Retina (tissue), 1 donor: ENCODE results near the gene TGM5.
"Not testable (repeated sequence)": the region's sequence is repeated elsewhere in the genome, so short reads cannot be mapped to it uniquely, and the experiment has no call there.

ENCODE experiments used
- DNase-seq: peaks from one replicate; pipeline ENCODE4 v3.0.0-alpha.2; 2016

Gene TGM5

DNA sequence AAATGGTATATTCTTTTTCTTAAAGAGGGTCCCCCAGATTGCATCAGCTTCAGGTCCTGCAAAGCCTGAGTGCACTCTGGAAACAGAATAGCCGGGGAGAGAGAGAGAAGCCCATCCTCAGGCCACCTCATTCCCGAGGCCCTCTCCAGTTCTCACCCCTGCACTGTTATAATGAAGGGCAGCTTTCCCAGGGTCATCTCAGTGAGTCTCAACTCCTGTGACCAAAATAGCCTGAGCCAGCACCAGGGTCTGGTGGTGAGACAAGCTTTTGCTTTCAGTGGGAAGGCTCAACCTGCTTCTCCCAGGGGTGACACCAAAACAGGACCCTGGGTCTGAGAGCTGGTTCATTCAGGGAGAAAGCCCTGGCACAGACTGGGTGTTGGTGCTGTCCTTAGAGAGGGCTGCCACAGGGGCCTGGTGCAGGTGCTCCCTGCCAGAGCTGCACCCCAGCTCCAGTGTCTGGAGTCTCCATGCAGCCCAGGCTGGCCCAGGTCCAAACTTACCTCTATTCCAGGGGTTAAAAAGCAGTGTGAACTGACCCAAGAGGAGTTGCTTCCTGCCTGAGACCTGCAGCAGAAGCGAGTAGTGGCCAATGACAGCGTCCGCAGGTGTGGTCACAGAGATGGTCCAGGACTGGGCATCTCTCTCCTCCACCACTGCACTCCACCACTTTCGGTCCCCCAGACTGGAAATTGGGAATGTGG is 52.0 kb downstream of the TGM5 start:
- DNase-seq = no peak

- no peak for DNase-seq
Observed at GRCh38 chr15:43214169-43214568, 52.6 kb downstream of the TGM5 start.

DNA sequence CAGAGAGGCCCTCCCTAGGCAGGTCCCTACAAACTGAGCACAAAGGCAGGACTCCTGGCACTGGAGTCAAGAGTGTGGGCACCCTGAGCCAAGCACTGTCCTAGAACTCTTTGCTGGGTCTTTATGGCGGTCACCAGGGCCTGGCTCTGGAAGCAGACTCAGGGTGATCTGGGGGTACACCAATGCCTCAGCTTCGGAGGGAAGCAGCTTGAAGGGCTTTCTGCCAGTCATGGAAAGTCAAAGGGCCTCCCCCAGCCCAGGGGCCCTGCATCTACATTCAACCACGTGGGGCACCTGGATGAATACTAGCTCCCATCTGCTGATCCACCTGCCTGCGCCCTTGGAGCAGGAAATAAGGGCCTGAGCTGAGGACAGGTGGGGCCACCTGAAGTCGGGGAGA is 53.3 kb downstream of the TGM5 start:
- no peak for DNase-seq

- no peak for DNase-seq
Observed at GRCh38 chr15:43212951-43213350, 53.8 kb downstream of the TGM5 start.

- no peak for DNase-seq
Observed at GRCh38 chr15:43212299-43212698, 54.4 kb downstream of the TGM5 start.

- no peak for DNase-seq
Observed at GRCh38 chr15:43211224-43211735, 55.4 kb downstream of the TGM5 start.

- no peak for DNase-seq
Observed at GRCh38 chr15:43210807-43211206, 55.9 kb downstream of the TGM5 start.

- no peak for DNase-seq
Observed at GRCh38 chr15:43210172-43210745, 56.5 kb downstream of the TGM5 start.

DNA sequence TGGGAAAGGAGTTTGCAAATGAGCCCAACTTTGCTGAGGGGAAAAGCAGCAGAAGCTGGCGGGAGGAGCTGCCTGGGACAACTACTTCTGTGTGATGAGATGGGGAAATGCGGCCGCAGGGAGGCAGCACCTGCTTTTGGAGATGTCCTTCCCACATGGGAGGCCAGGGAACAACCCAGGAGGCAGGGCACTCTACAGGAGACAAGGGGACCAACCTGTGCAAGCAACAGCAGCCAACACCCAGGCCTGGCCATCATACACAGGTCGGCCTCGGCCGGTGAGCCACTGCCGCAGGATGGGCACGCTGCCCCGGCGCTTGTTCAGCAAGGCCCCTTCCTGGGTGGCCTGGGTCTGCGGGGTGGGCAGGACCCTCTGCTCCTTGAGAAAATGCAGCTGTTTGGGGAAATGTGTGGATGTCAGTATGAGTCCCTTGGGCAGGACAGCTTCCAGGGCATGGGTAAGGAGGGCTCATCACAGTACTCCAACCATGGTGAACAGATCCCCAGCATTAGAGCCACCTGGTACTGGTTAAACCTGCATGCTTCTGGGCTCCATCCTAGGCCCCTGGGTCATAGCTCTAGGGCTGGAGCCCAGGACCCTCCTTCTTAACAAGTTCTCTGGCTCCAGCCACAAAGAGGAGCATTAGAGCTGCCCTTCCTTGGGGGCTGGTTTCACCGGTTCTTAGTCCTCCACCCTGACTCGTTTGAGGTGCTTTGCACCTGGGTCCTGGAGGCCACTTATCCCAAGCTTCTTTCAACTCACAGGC is 57.5 kb downstream of the TGM5 start:
- DNase-seq = no peak

DNA sequence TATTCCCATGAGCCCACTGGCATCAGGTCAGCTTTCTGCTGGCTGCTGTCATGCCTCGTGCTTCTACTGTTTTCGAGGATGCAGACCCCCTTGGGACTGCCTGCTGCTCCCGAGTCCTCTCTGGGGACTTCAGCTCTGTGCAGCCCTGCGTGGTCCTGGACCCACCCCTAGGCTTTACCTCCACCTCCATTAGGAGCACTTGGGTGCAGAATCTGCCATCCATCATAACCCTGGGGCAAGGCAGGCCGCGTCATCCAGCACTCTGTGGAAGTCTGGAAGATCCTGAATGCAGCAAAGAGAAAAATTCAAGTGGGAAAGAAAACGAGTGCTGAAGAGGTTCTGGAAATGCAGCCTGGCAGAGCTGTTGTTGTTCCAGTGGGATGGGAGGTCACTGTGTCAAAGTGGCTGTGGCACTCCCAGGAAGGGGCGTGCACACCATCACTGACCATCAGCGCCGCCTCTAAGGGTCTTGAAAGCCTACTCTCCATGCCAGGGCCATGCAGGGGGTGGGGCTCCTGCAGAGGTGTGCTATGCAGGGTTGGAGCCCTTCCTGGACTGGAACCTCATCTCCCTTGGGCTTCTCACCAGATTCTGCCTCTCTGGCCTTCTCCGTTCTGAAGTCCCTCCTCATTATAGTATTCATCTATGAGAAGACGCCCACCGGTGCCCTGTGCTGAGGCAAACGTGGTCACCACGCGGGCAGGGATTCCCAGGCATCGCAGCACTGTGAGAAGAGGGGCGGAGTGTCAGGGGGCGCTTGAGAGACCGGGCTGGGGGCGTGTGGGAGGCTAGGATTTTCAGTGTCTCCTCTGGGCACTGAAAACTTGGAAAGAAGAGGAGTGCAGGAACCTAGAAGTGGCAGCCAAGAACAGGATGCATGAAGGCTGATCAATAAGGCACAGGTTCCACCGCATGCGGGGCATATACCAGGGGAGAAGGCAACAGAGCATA is 58.4 kb downstream of the TGM5 start:
- no peak for DNase-seq

GRCh38 chr15:43207024-43207423 is 59.7 kb downstream of the TGM5 start:
- no peak for DNase-seq

DNA sequence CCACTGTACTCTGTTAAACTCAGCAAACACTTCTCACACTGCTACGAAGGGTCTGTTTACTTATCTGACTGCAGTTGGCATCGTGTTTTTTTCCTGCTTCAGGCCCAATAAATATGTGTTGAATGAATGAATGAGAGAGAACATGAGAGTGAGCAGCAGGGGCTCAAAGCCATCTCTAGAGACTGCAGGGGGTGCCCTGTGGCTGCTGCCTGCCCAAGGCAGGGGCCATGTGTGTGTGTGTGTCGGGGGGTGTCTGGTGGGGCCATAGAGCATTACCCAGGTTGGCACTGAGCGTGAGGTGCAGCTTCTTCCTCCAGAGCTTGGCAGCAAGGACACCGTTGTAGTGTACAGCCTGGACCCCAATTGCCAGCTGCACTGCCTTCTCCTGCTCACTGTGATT is 60.7 kb downstream of the TGM5 start:
- no peak for DNase-seq

GRCh38 chr15:43204016-43204901 is 62.5 kb downstream of the TGM5 start:
- DNase-seq = no peak

GRCh38 chr15:43199945-43200488 is 66.7 kb downstream of the TGM5 start:
- DNase-seq = no peak

- no peak for DNase-seq
Observed at GRCh38 chr15:43198992-43199391, 67.7 kb downstream of the TGM5 start.

GRCh38 chr15:43198556-43198955 is 68.2 kb downstream of the TGM5 start:
- DNase-seq = not testable (repeated sequence)

DNA sequence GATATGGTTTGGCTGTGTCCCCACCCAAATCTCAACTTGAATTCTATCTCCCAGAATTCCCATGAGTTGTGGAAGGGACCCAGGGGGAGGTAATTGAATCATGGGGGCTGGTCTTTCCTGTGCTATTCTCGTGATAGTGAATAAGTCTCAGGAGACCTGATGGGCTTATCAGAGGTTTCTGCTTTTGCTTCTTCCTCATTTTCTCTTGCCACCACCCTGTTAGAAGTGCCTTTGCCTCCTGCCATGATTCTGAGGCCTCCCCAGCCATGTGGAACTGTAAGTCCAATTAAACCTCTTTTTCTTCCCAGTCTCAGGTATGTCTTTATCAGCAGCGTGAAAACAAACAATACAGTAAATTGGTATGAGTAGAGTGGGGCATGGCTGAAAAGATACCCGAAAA is 69.0 kb downstream of the TGM5 start:
- DNase-seq = not testable (repeated sequence)

DNA sequence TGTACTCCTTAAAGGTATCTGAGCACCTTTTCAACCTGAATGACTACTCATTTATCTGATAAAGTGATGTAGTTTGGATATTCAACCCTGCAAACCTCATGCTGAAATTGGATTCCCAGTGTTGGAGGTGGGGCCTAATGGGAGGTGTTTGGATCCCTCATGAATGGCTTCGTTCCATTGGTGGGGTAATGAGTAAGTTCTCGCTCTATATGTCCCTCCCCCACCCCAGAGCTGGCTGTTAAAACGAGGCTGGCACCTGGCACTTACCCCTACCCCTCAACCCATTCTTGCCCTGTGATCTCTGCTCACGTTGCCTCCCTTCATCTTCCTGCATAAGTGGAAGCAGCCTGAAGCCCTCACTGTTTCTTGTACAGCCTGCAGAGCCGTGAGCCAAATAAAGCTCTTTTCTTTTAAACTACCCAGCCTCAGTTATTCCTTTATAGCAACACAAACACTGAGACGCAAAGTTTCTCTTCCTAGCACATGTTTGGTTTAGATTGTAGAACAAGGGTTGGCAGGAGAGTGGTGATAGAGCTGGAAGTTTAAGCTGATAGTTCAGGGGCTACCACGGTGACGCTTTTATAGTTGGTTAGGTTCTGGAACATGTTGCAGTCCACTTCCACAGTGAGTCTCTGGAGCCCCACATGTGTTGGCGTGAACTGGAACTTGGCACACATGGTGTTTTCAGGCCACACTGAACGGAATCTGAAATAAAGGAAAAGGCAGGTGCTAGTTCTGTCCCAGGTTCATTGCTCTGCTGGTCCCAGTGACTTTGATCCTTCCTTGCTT is 69.8 kb downstream of the TGM5 start:
- no peak for DNase-seq

GRCh38 chr15:43194795-43195194 is 71.9 kb downstream of the TGM5 start:
- DNase-seq = no peak

DNA sequence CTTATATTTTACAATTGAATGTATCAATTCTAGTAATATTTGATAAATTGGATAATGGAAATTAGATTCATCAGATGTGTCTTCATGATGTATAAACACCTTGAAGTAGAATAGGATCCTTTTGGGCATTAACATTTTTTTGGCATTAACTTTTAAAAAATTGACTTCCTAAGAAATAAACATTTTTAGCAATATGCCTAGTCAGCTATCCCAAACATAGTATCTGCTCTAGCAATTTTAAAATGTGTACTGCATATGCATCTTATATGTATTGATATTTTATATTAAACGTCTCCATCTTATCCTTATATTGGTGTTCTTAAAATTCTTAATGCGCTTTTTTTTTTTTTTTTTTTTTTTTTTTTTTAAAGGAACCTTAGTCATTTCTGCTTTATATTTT is 73.0 kb downstream of the TGM5 start:
- no peak for DNase-seq

DNA sequence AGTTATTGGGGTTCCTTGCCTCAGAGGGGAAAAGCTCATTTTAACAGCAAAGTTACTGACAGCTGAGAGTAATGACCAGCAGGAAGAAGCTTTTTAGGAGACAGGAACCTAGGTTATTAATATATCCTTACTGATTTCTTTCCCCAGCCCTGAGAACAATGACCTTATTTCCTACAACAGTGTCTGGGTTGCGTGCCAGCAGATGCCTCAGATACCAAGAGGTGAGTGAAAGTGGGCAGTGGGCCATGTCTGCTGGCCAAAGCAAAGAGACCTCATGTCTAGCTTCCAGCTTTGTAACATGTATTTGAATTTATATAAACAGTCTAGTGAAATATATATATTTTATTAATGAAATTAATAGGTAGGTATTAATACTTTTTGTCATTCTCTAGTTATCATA is 76.5 kb downstream of the TGM5 start:
- no peak for DNase-seq
